ENCODE measurements around the gene UBR4. TPM values are rescaled to one million over a fixed set of nuclear protein-coding genes. Genes with fewer than 3 reads are reported as not detected.
"Not testable (repeated sequence)": the region's sequence is repeated elsewhere in the genome, so short reads cannot be mapped to it uniquely, and the experiment has no call there.

UBR4 gene
- total and polyA plus RNA-seq, 5 donors = 48.9 to 70.3 (median 64.5) TPM

DNA sequence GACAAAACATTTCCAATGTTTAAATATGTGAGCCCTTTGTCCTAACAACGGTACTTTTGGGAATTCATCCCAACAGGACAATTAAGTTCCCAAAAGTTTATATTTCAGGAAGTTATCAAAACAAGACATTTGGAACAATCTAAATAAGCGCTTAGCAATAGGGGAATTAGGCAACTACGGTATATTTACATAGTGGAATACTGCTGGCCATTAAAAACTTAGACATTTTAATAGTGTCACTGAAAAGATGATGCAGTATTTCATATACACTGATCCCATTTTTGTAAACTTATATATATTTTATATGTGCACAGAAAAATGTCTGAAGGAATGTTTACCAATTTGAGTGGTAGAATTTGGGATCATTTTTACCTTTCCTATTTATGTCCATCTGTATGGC lies 20.8 kb downstream of the UBR4 start:
- Histone ChIP-seq H3K27ac (ENCODE audit: low read length) (no peak overlapping the region), H3K4me1 (ENCODE audit: control insufficient read depth, insufficient read depth, low read length) (no peaks in the 10 kb centered on the region), H3K9me3 (ENCODE audit: control insufficient read depth, low read length) (no peaks in the 10 kb centered on the region), H3K4me3 (ENCODE audit: low read length) (no peak overlapping the region), H3K27me3 (ENCODE audit: control insufficient read depth, insufficient read depth) (no peaks in the 10 kb centered on the region)
- WGBS = 83% methylated on average over 3 of the region's 3 CpGs
- DNase-seq = no peak
- intact Hi-C loops (cut with DNase I) = loop anchor here in 1 of 4 donors (10.0 kb wide), 1 partner anchor 54 kb away; no protein-coding TSS in a partner anchor
- no peak for ATAC-seq

DNA sequence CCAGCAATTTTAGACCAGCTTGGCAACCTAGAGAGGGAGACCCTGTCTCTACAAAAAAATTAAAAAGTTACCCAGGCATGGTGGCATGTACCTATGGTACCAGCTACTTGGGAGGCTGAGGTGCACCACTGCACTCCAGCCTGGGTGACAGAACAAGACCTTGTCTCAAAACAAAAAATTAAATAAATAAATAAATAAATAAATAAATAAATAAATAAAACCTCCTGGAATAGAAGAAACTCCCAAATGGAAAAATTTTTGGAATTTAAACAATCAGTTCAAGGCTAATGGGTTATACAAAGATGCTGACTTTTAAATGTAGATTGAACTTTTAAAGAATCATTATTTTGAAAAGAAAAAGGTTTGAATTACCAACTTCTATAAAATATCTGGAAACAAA lies 22.2 kb downstream of the UBR4 start:
- ATAC-seq (no peak), DNase-seq (no peak)
- Histone ChIP-seq H3K4me1 (ENCODE audit: control insufficient read depth, insufficient read depth, low read length) (no peaks in the 10 kb centered on the region), H3K27me3 (ENCODE audit: control insufficient read depth, insufficient read depth) (no peaks in the 10 kb centered on the region), H3K9me3 (ENCODE audit: control insufficient read depth, low read length) (no peaks in the 10 kb centered on the region), H3K4me3 (ENCODE audit: low read length) (no peak overlapping the region), H3K27ac (ENCODE audit: low read length) (no peak overlapping the region)
- intact Hi-C loops (cut with DNase I) = loop anchor here in 1 of 4 donors (10.0 kb wide), 1 partner anchor 53 kb away; no protein-coding TSS in a partner anchor

DNA sequence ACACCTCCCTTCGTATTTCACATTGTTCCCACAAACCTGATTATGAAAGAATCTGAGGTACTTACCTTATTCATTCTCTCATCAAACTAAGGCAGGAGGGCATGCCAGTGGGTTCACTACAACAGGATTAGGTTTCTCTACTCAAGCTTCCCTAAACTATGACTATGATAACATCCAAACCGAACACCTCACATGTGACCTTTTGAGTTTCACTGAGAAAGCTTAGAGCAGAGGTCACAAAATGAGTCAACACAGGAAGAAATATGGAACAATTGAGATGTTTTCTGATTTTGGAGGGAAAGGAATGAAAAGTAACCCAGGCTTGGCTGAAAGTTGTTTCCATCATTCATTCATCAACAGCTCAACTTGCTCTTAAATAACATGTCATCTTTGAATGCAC lies 24.1 kb downstream of the UBR4 start:
- intact Hi-C loops (cut with DNase I) = loop anchor here in 1 of 4 donors (10.0 kb wide), 1 partner anchor 51 kb away; no protein-coding TSS in a partner anchor
- H3K9me3 ChIP-seq (ENCODE audit: control insufficient read depth, low read length) = no peaks in the 10 kb centered on the region
- DNase-seq (no peak), ATAC-seq (no peak)
- no peak overlapping the region for H3K27ac ChIP-seq (ENCODE audit: low read length)
- no peaks in the 10 kb centered on the region for H3K27me3 ChIP-seq (ENCODE audit: control insufficient read depth, insufficient read depth)
- no peaks in the 10 kb centered on the region for H3K4me1 ChIP-seq (ENCODE audit: control insufficient read depth, insufficient read depth, low read length)
- no peak overlapping the region for H3K4me3 ChIP-seq (ENCODE audit: low read length)
- 88% methylated on average over 2 of the region's 2 CpGs for WGBS

DNA sequence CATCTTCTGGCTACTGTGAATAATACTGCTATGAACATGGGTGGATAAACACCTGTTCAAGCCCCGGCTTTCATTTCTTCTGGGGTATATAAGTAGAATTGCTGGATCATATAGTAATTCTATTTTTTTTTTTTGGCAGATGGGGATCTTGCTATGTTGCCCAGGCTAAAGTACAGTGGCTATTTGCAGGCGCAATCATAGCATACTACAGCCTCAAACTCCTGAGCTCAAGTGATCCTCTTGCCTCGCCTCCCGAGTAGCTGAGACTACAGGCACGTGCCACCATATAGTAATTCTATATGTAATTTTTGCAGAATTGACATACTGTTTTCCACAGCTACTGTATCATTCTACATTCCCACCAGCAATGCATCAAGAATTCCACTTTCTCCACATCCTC lies 27.8 kb downstream of the UBR4 start:
- Histone ChIP-seq H3K9me3 (ENCODE audit: control insufficient read depth, low read length) (no peaks in the 10 kb centered on the region), H3K27me3 (ENCODE audit: control insufficient read depth, insufficient read depth) (no peaks in the 10 kb centered on the region), H3K4me3 (ENCODE audit: low read length) (no peak overlapping the region), H3K27ac (ENCODE audit: low read length) (no peak overlapping the region), H3K4me1 (ENCODE audit: control insufficient read depth, insufficient read depth, low read length) (no peaks in the 10 kb centered on the region)
- 98% methylated on average over 5 of the region's 5 CpGs for WGBS
- DNase-seq (no peak), ATAC-seq (no peak)
- intact Hi-C loops (cut with DNase I) = loop anchor here in 1 of 4 donors (10.0 kb wide), 1 partner anchor 47 kb away; no protein-coding TSS in a partner anchor

DNA sequence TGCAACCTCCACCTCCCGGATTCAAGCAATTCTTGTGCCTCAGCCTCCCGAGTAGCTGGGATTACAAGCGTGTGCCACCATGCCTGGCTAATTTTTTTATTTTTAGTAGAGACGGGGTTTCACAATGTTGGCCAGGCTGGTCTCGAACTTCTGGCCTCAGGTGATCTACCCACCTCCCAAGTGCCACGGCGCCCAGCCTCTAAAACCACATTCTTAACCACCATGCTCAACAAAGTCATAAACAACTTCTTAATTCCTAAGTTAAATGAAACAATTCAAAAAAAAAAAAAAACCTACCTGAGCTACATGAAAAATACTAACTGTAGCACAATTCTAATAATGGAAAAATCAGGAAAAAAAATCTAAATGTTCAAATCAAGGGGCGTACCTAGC lies 29.8 kb downstream of the UBR4 start:
- H3K4me1 ChIP-seq (ENCODE audit: control insufficient read depth, insufficient read depth, low read length); H3K9me3 ChIP-seq (ENCODE audit: control insufficient read depth, low read length); H3K27me3 ChIP-seq (ENCODE audit: control insufficient read depth, insufficient read depth); H3K4me3 ChIP-seq (ENCODE audit: low read length); H3K27ac ChIP-seq (ENCODE audit: low read length); ATAC-seq; DNase-seq: not testable (repeated sequence)
- intact Hi-C loops (cut with DNase I) = loop anchor here in 1 of 4 donors (10.0 kb wide), 1 partner anchor 45 kb away; no protein-coding TSS in a partner anchor
- 92% methylated on average over 8 of the region's 8 CpGs for WGBS

DNA sequence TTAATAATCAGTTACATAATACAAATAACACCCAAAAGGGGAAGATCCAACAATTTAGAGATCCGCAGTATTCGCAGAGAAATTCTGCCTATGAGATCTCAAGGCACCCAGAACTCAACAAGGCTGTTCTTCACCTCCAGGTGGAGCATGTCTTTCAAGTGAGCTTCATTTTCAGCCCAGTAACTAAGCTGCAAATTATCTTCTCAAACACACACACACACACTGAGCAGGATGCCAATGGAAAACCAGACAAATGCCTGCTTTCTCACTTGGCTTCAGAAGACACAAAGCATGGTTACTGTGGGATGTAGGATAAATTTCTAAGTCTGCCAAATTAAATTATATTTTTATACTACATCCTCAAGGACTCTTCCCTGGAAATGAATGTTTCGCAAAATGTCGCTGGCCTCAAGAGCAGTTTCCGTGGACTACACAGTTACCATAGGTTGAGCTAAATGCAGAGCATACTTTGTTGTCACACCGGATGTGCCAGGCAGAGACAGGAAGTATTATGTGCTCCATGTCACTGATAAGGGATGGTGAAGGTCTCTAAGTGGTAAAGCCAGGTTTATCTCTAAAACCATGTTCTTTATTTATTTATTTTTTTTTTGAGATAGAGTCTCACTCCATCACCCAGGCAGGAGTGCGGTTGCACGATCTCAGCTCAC lies 30.3 kb downstream of the UBR4 start:
- H3K27ac ChIP-seq (ENCODE audit: low read length) = no peak overlapping the region
- ATAC-seq (peak in 1 of 2 donors; percentile 31), DNase-seq (no peak)
- no peaks in the 10 kb centered on the region for H3K27me3 ChIP-seq (ENCODE audit: control insufficient read depth, insufficient read depth)
- no peaks in the 10 kb centered on the region for H3K4me1 ChIP-seq (ENCODE audit: control insufficient read depth, insufficient read depth, low read length)
- H3K4me3 ChIP-seq (ENCODE audit: low read length) = no peak overlapping the region
- WGBS = 77% methylated on average over 8 of the region's 8 CpGs
- no peaks in the 10 kb centered on the region for H3K9me3 ChIP-seq (ENCODE audit: control insufficient read depth, low read length)
- intact Hi-C loops (cut with DNase I) = loop anchor here in 3 of 4 donors (10.0 kb wide), 3 partner anchors 45 to 55 kb away; no protein-coding TSS in a partner anchor

DNA sequence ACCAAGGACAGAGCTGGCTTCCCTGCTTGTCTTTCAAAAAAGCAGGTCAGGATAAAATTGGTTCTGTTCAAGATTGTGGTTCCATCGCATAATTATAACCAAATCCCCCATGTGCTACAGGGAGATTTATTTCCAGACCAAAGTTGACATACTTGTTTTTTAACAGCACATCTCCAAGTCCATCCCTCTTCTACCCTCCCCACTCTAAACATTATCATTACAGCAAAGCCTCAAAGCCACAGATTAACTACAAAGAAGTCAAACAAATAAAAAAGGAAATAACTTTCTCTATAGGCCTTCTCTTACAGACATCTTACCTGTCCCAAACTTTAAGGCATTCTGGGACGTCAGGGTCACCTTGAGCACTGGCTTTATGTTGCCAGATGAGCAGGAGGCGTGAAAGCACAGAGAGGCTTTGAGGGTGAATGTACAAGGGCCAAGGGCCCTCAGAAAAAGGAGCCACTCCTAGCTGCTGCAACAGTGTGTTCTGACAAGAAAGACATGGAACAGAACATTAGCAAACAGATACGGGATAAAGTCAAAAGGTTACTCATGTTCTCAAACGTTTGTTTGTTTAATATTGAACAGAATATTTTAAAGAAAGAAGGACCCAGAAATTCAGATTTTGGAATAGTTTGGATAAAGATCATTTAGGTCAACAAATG lies 31.2 kb downstream of the UBR4 start:
- intact Hi-C loops (cut with DNase I) = loop anchor here in 3 of 4 donors (10.0 kb wide), 2 partner anchors 54 to 56 kb away; no protein-coding TSS in a partner anchor
- ATAC-seq (no peak), DNase-seq (no peak)
- no peaks in the 10 kb centered on the region for H3K4me1 ChIP-seq (ENCODE audit: control insufficient read depth, insufficient read depth, low read length)
- H3K27ac ChIP-seq (ENCODE audit: low read length) = no peak overlapping the region
- WGBS = 67% methylated on average over 5 of the region's 5 CpGs
- H3K4me3 ChIP-seq (ENCODE audit: low read length) = no peak overlapping the region
- no peaks in the 10 kb centered on the region for H3K9me3 ChIP-seq (ENCODE audit: control insufficient read depth, low read length)
- no peaks in the 10 kb centered on the region for H3K27me3 ChIP-seq (ENCODE audit: control insufficient read depth, insufficient read depth)

DNA sequence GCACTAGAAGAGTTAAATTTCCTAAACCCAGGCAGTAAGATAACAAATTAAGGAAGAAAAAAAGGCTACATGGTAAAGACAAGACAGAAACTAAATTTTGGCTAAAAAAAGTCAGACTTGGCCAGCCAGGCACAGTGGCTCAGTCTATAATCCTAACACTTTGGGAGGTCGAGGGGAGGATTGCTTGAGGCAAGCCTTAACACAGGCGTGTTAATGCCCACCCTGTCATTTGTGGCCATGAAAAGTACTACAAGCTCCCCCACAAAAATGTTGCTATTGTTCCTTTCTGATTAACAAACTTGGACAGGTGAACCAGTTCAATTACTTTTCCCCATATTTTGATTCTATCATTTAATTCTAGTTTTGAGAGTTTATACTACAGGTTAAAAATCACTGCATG lies 32.3 kb downstream of the UBR4 start:
- ATAC-seq (no peak), DNase-seq (no peak)
- Histone ChIP-seq H3K27me3 (ENCODE audit: control insufficient read depth, insufficient read depth) (no peaks in the 10 kb centered on the region), H3K27ac (ENCODE audit: low read length) (no peak overlapping the region), H3K4me1 (ENCODE audit: control insufficient read depth, insufficient read depth, low read length) (no peaks in the 10 kb centered on the region), H3K9me3 (ENCODE audit: control insufficient read depth, low read length) (no peaks in the 10 kb centered on the region), H3K4me3 (ENCODE audit: low read length) (no peak overlapping the region)
- WGBS = 81% methylated on average over 2 of the region's 2 CpGs
- intact Hi-C loops (cut with DNase I) = loop anchor here in 3 of 4 donors (10.0 kb wide), 2 partner anchors 53 to 57 kb away; no protein-coding TSS in a partner anchor

DNA sequence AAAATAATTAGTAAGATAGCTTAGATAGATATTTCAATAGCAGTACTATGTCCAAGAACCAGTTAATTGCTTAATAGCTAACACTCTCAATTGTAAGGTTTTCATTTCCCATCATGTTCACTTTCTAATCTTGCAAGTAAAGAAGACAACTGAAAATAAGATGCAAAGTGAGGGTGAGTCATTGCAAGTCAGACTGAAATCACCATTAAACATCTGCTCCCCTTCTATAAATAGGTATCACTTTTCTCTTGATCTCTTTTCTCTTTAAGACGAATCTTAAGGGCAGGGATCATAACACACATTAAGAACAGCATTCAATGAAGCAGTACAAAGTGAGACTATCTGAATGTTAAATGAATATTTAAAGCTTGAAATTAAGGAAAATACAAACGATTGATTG lies 40.4 kb downstream of the UBR4 start:
- intact Hi-C loops (cut with DNase I) = loop anchor here in 3 of 4 donors (10.0 kb wide), 2 partner anchors 45 to 65 kb away; no protein-coding TSS in a partner anchor
- ATAC-seq = no peak
- Histone ChIP-seq H3K27me3 (ENCODE audit: control insufficient read depth, insufficient read depth) (no peaks in the 10 kb centered on the region), H3K9me3 (ENCODE audit: control insufficient read depth, low read length) (no peaks in the 10 kb centered on the region), H3K27ac (ENCODE audit: low read length) (no peak overlapping the region), H3K4me3 (ENCODE audit: low read length) (no peak overlapping the region), H3K4me1 (ENCODE audit: control insufficient read depth, insufficient read depth, low read length) (no peaks in the 10 kb centered on the region)
- 87% methylated on average over 2 of the region's 2 CpGs for WGBS
- no peak for DNase-seq

DNA sequence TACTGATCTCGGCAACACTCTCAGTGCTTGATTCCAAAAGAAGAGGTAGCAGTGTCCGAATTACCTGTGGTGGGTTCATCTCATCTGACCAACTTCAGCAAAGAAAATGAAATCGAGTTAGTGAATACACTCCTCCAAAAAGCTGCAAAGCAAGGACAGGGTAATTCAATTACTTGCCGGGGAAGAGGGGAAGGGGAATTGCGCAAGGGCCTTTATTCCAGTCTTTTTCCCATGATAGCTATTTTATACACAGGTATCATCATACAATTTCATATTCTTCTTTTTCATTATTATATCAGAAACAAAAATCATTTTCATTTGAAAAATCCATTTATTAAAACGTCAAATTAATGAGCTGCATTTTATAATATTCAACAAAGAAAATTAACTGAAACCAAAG lies 42.9 kb downstream of the UBR4 start:
- H3K27me3 ChIP-seq (ENCODE audit: control insufficient read depth, insufficient read depth) = no peaks in the 10 kb centered on the region
- DNase-seq = no peak
- no peak overlapping the region for H3K4me3 ChIP-seq (ENCODE audit: low read length)
- ATAC-seq = no peak
- WGBS = 94% methylated on average over 6 of the region's 6 CpGs
- intact Hi-C loops (cut with DNase I) = no loop called here
- H3K4me1 ChIP-seq (ENCODE audit: control insufficient read depth, insufficient read depth, low read length) = no peaks in the 10 kb centered on the region
- H3K27ac ChIP-seq (ENCODE audit: low read length) = no peak overlapping the region
- H3K9me3 ChIP-seq (ENCODE audit: control insufficient read depth, low read length) = no peaks in the 10 kb centered on the region

DNA sequence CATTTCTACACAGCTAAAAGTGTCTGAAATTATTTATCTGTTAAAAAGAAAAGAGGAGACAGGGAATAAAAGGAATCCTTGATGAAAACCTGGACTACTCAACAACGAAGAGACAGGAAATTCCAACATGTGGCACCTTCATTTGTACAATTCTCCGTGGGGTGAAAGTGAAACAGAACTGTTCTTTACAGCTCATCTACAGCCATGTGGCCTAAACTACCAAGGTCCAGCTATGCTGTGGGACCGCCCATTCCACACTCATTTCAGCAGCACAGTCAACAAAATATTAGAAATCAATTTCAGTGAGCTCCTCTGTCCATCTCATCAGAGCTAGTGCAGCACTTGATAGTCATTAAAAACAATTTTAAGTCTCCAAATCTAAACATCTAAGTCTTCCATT lies 44.0 kb downstream of the UBR4 start:
- H3K4me1 ChIP-seq (ENCODE audit: control insufficient read depth, insufficient read depth, low read length) = no peaks in the 10 kb centered on the region
- ATAC-seq (no peak), DNase-seq (no peak)
- WGBS = 75% methylated on average over 3 of the region's 3 CpGs
- H3K9me3 ChIP-seq (ENCODE audit: control insufficient read depth, low read length) = no peaks in the 10 kb centered on the region
- H3K27me3 ChIP-seq (ENCODE audit: control insufficient read depth, insufficient read depth) = no peaks in the 10 kb centered on the region
- H3K4me3 ChIP-seq (ENCODE audit: low read length) = no peak overlapping the region
- no peak overlapping the region for H3K27ac ChIP-seq (ENCODE audit: low read length)
- intact Hi-C loops (cut with DNase I) = no loop called here
